Measurements from ENCODE around the gene DHRS12.

The DHRS12 gene

GRCh38 chr13:51807041-51807440, 3.1 kb upstream of the DHRS12 start:
- no peak for DNase-seq (ENCODE audit: low read depth)

DNA sequence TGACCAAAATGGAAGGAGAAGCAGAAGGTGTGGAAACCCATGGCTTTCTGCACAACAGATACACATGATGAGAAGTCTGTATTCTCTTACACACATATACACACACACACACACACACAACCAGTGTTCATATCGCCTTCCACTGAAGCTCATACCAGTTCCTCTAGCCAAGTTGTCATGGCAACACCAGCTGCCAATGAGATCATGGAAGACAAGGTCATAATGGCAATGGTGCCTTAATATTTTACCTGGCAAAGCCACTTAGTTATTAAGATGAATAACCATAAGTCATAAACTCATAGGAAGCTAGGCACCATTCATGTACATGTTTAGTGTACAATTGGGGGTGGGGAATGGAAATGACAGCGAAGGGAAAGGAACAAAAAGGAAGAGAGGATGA, 2.6 kb upstream of the DHRS12 start:
- no peak for DNase-seq (ENCODE audit: low read depth)

DNA sequence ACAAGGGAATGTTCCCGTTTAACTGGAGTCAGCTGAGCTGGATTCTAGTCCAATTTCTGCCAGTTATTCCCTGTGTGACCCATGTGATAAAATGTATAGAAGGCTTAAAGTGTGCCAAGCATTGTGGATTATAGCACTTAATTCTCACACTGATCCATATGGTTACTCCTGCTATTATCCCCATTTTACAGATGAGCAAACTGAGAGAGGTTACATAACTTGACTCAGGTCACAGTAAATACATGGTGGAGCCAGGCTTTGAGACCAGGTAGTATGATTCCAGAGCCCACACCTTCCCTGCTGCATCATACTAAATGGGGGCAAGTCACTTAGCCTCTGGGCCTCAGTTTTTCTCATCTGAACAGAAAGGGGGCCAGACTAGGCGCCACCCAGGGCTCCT, 2.0 kb upstream of the DHRS12 start:
- no peak for DNase-seq (ENCODE audit: low read depth)

DNA sequence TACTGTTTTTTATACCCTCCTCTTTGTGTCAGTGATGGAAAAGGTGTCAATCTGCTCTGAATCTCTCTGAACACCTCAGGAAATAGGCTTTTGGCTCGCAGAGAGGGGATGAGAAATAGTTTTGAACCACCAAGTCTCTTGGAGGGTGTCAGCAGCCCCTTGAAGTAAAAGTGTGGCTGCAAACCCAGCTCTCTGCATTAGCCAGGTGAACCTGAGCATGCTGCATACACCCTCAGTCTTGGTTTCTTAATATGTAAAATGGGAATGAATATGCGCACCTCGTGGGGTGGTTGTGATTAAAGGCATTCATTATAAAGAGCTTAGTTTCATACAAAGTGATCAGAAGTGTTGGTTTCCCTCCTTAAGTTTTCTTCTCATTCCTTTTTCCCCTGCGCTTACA, 1.4 kb upstream of the DHRS12 start:
- no peak for DNase-seq (ENCODE audit: low read depth)

DNA sequence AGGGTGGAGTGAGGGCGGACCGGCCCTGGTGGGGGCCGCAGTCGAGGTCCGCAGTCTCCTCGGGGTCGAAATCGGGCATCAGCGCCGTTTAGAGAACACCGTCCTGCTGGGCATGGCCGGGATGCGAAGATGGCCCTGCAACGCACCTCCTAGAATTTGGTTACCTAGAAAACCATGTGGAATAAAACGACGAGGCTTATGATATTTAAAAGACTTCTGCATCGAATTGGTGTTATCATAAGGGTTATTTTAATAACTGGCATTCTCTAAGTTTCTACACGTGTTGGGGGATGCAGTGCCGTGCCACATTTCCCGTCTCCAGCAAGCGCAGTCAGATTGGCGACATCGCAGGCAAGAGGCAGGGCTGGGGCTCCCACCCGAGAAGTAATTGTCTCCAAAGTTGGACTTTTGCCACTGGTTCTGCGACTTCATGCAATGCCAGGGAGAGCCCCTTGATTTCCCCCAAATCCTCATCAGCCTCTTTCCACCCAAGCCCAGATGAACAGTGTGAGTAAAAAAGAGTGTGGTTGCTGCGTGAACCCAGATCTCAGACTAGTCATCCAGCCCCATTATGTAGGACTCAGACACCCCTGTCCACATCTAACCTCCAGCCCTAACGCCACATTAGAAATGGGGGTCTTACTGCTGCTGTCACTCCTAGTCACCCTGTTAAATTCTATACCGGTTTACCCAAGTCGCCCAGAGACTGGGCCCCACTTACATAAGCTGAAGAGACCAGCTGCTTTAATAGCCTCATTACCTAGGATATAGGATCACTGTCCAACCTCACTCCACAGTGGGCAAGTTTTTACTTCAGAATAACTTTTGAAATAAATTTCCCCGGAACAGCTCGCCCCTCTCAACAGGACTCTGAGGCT, 571 bp upstream of the DHRS12 start:
- DNase-seq (ENCODE audit: low read depth) = no peak

- no peak for DNase-seq (ENCODE audit: low read depth)
Measured at GRCh38 chr13:51802631-51803418, 1.1 kb downstream of the DHRS12 start.

- no peak for DNase-seq (ENCODE audit: low read depth)
Measured at GRCh38 chr13:51801631-51802099, 2.3 kb downstream of the DHRS12 start.

- no peak for DNase-seq (ENCODE audit: low read depth)
Measured at GRCh38 chr13:51800486-51800885, 3.5 kb downstream of the DHRS12 start.

GRCh38 chr13:51799261-51799660, 4.7 kb downstream of the DHRS12 start:
- DNase-seq (ENCODE audit: low read depth) = no peak

DNA sequence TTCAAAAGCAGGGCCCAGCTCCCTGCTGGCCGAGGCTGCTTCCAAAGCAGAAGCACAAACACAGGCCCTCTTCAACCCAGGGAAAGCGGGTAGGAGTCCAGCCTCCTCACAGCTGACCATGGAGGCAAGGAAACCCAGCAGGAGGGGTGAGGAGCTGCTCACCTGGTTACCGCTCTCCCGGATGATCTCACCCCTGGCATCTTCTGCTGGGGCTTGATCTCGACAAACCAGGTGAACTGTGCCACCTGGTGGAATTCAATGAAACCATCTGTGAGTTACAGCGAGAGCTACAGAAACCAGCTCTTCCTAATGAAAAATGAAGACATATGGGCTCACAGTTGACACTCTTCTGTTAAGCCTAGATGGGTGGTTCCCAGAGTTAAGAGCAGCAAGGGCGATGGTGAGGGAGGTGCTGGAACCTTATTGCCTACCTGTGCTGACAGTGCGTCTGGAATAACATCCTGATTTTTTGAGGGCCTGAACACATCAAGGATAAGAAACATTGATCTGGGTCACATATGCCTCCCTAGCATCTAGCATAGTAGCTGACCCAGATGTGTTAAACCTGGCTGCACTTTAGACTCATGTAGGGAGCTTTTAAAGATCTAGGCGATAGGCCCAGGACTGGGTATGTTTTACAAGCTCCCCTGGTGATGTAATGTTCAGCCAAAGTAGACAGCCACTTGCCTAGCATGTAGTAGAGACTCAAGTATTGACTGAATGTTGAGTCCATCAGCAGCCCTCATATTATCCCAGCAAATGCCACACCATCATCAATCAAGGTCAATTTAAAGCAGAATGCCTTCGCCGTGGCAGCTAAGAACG, 6.1 kb downstream of the DHRS12 start:
- no peak for DNase-seq (ENCODE audit: low read depth)

DNA sequence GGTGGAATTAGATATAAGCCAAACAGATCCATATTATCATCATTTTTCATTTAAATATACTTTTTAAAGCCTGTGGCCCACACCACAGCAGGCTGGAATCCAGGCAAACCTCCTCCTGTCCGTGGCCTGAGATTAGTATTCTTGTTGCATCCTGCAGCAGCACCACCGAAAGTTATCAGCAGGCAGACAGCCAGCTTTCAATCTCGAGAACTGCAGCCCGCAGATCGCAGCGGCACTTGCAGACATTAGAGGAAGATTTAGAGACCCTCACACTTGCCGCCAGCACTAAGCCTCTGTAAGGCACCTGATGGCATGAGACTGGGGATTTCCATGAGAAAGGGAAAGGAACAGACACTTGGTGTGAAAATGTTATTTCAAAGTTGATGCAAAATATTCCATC, 7.4 kb downstream of the DHRS12 start:
- DNase-seq (ENCODE audit: low read depth) = no peak

GRCh38 chr13:51795419-51795818, 8.5 kb downstream of the DHRS12 start:
- no peak for DNase-seq (ENCODE audit: low read depth)

DNA sequence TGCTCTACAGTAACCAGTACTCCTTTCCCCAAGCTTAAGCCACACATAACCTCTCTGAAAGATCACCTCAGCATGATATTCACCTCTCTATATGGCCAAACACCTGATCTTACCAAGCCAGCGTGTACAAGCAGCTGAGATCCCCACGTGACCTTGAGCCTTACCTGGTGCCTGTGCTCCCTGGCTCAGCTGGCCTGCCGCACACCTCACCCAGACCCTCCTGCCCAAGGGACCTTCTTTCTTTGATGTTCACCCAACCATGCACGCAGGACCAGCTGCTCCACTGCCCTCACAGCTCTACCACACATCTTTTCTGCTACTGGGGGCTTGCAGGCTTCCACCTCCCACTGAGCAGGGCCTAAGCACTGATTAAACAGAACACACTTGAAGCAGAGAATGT, 9.0 kb downstream of the DHRS12 start:
- no peak for DNase-seq (ENCODE audit: low read depth)

- DNase-seq (ENCODE audit: low read depth) = no peak
Measured at GRCh38 chr13:51793570-51794271, 10.2 kb downstream of the DHRS12 start.

DNA sequence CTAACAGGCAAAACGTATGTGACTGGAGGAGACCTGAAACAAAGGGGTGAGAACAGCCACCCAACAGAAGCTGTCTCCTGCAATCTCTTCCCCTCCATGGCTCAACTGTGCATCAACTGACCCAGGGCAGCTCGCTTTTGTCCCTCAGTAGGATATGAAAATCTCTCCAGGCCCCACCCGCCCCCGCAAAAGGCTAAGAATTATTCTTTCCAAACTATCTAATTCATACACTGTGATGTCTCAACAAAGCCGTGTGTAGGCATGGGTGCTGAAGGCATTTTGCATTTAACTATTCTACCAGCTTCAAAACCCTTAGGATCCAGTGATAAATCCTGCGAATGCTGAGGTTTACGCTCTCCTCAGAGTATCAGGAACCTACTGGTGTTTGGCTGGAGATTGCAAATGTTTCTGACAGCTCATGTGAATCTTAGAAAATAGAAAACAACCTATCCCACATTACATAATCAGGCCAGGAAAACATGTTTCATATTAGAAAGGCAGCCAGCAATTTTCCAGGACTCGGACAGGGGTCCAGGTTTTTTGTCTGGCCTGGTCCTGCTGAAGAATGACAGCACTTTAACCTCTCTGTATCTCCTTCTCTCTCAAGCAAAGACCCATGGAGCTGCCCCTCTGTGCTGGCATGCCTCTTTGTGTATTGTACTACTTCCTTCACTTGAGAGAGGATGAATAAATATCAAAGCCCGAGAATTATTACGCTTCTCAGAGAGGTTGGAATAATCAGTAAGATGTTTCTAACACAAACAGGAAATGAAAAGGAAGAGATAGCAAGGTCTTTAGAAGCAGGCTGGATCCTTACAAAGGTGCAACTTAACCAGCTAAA, 17.3 kb downstream of the DHRS12 start:
- DNase-seq (ENCODE audit: low read depth) = no peak

DNA sequence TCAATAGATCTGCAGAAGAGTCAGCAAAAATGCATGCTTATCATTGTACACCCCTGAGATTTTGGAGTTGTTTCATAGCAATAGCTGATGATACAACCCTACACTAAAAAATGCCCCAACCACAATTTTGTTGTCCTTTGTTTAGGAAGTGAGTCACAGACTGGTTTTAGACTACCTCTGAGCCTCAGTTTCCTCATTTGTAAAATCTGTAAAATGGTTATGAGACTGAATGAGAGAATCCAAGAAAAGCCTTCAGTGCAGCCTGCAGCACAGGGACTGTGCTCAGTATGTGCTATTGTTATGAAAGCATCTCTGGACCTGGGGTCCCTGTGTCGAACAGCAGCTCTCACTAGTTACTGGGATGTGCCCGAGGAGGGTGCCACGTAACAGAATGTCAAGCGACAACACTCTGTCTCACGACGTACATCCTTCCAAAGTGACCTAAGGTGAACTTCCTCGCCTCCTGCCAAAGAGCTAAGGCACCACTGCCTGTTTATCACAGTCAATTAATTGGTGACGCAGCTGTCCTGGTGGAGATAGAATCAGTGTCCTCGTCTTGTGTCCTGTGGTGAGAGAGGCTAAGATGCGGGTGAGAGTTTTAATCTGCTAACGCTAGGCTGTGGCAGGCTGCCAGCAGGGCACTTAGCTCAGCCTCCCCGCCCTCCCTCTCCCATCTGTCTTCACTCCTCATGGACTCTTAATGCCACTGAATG, 18.1 kb downstream of the DHRS12 start:
- no peak for DNase-seq (ENCODE audit: low read depth)

- DNase-seq (ENCODE audit: low read depth) = no peak
Measured at GRCh38 chr13:51784097-51784496, 19.9 kb downstream of the DHRS12 start.

GRCh38 chr13:51783428-51784094, 20.4 kb downstream of the DHRS12 start:
- no peak for DNase-seq (ENCODE audit: low read depth)

GRCh38 chr13:51782026-51782710, 21.8 kb downstream of the DHRS12 start:
- DNase-seq (ENCODE audit: low read depth) = no peak
